OCI-LY7 (cell line): ENCODE data around the gene TEAD2.

Source experiments
- CTCF ChIP-seq: fragments of 200-600 bp; sonication (generic); conservative IDR thresholded peaks from 2 replicates; pipeline ENCODE4 v1.5.1; 2014; ENCODE audit warnings: mild to moderate bottlenecking, antibody characterized with exemption, low read length, moderate library complexity, mixed read lengths
- EZH2phosphoT487 ChIP-seq: fragments of 200-600 bp; sonication (generic); IDR thresholded peaks from 2 replicates; pipeline ENCODE4 v1.6.1; 2018; ENCODE audit warnings: low read depth, borderline replicate concordance, mild to moderate bottlenecking, mixed run types, antibody characterized with exemption, low read length, moderate library complexity, mixed read lengths

DNA sequence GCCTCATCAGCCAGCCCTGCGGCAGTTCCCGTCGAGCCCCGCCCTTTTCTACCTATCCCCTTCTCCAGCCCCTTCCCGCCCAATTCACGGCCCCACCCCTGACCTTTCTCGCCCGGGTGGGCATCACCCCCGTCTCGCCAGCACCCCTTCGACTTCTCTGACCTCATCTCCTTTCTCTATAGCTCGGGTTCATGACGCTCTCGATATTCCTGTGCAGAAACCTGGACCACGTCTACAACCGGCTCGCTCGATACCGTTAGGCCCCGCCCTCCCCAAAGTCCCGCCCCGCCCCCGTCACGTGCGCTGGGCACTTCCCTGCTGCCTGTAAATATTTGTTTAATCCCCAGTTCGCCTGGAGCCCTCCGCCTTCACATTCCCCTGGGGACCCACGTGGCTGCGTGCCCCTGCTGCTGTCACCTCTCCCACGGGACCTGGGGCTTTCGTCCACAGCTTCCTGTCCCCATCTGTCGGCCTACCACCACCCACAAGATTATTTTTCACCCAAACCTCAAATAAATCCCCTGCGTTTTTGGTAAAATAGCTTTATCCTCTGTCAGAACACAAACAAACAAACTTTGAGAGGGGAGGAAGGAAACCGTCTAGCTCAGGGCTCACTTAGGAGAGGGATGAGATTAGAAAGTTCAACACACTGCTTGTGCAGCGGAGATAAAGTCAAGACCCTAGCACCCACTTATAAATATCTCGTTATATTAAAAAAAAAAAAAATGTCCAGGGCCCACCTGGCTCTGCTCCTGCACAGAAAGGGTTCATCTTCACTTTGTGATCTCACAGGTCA is 21.9 kb downstream of the TEAD2 start:
- TF ChIP-seq CTCF (peak; percentile 21; the same call in 1 of the 2 replicates), EZH2phosphoT487 (no peak)
